HUDEP-2 (cell line): ENCODE measurements around the gene WRAP73.

ENCODE experiments used
- DNase-seq, 76 experiments: peaks; one replicate each; lab custom pipeline; 2025; ENCODE audit not compliant: unreplicated experiment in 76 of 76; lab: John Stamatoyannopoulos, UW

The WRAP73 gene

GRCh38 chr1:3617806-3618345 lies 32.0 kb downstream of the WRAP73 start:
- no peak for DNase-seq

GRCh38 chr1:3616861-3617260 lies 33.0 kb downstream of the WRAP73 start:
- no peak for DNase-seq

DNA sequence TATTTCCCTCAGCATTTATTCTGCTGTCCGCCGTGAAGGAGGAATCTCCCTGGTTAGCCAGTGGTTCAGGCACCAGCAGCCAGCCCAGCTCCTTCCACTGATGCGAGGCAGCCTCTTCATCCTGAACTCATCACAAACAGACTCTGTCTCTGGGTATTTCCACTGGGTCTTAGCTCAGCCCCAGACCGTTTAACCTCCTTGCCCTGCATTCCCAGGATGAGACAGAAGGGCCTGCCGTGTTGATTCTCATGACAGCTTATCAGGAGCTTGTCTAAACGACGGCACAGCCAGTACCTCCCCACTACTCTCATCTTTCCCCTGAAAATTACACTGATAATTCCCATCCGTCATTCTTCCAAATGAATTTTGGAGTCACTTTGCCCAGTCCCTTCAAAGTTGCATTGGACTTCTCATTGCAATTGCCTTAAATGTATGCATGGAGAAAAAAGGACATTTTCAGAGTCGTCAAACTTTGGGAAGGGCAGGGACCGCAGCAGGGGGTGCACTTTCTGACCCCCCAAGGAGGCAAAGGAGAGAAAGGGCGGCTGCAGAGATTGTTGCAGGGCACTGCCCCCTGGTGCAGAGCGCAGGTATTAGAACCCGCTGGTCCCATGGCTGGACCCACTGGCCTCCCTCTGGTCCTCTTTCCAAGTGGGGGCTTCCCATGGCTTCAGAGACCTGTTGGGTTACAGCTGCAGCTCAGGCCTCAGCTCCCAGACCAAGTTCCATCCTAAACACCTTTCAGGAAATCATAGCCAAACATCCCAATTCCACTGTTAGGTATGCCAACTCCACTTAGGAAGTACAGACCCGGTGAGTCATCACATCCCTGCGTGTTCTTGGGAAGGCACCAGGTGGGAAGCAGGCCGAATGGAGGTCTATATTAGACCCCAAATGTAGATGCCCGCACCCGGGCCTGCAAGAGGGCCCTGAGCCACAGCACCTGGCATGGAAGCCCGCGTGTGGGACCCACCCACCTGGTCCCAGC lies 34.9 kb downstream of the WRAP73 start:
- peak in 4 of 76 experiments; percentile 3 to 11 (median 9) for DNase-seq

DNA sequence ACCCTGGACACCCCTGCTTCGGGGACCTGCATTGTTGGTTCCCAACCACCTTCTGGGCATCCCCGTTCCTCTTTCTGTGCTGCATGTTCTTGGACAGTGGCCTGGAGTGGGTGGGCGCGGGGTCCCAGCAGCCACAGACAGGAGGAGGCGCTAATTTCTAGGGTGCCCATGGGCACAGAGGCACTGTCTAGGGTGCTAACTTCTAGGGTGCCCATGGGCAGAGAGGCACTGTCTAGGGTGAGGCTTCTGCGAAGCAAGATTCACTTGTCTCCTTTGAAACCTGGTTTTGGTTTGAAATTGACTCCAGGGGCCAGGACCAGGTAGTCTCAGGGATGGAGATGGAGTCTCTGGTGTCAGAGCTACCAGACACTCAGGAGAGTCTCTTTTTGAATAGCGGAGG lies 37.8 kb downstream of the WRAP73 start:
- DNase-seq = peak in 1 of 76 experiments; percentile 1

GRCh38 chr1:3611170-3612019 lies 38.5 kb downstream of the WRAP73 start, which contains the start of gene MEGF6:
Gene MEGF6 (minus strand): TSS chr1:3611508. CDS start chr1:3611268, 240 bp downstream.
- DNase-seq = peak in 16 of 76 experiments; percentile 2 to 33 (median 13)

DNA sequence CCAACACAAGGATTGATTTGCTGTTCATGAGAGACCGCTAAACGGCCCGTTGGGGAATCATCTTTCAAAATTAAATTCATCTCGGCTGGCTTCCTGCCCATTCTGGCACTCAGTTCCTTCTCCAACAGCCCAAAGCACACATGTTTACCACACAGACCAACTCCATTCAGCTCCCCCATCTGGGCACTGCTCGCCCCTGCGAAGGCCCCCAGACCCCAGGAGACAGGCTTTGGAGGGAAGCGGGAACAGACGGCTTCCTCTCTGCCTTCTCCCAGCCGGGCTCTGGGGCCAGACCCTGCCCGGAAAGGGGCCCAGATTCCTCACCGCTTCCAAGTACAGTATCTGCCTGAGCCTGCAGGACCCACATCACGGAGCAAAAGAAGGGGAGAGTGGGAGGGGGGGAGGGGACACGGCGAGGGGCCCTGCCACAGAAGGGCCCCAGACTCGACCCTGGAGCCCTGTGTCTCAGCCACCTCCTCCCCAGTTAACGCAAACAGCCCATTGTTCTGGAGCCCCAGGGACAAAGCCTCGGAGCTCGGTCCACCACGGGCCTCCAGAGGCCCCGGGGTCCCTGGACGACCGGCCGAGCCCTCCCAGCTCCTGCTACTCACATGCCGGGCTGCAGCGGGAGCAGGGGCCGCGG lies 39.3 kb downstream of the WRAP73 start:
- no peak for DNase-seq

- DNase-seq = no peak
These were observed 40.0 kb downstream of the WRAP73 start for GRCh38 chr1:3609769-3610526.

- no peak for DNase-seq
These were observed 40.7 kb downstream of the WRAP73 start for GRCh38 chr1:3609016-3609768.

- DNase-seq = no peak
These were observed 41.7 kb downstream of the WRAP73 start for GRCh38 chr1:3608154-3608553.

DNA sequence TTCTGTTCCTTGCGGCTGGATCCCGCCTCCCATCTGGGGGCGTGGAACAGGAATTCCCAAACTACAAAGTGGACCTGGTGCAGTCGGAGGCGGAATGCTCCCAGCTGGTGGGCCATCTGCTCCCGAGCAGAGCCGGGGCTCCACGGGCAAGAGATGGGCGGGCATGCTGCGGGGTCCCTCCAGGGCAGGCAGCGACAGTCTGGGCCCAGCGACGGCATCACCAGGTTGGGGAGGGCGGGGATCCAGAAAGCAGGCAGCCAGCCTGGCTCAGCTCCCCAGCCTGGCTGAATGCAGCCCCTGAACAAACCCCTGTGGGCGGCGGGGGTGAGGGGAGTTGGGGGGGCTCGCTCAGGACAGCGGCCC lies 42.2 kb downstream of the WRAP73 start:
- DNase-seq = no peak

GRCh38 chr1:3606779-3607702 lies 42.9 kb downstream of the WRAP73 start:
- no peak for DNase-seq

DNA sequence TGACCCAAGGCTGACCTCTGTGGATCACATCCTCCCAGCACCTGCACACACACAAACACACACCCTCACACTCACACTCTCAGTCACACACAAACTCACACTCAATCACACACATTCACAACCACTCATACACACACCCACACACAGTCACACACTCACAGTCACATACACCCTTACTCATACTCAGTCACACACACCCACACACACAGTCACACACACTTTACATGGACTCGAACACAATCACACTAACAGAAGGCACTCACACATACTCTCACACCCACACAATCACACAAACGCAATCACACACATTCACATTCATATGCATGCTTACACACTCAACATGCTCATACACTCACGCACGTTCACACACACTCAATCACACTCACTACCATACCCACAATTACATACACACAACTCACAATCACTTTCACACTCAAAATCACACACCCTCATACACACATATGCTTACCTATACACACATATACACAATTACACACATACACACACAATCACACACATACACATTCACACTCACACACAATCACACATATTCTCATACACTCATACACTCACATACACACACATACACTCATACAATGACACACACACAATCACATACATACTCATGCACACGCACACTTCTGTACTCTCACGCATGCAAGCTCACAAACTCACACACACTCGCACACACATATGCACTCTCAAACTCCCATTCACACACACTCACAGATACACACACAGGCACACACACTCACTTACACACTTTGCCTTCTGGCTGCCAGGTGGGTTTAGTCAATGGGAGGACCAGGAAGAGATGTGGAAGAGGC lies 44.7 kb downstream of the WRAP73 start:
- no peak for DNase-seq

DNA sequence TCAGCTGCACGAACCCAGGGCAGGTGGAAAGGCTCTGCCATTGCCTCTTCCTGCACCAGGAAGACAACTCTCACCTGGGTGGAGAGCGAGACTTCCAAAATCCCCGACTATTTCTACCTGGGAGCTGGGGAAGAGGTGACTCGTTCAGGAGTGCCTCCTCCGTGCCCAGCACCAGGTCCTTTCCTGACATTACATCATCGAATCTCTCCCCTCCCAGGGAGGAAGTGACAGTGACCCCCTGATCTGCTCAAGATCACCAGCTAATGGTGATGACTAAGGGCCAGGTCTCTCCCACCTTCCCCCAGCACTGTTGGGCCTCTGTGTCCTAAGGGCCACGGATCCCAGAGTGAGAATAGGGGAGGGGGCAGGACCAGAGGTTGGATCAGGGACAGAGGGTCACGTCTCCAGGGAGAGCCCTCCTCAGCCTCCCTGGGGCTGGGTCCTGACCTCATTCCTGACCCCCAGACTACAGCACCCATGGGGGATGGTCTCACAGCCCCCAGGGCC lies 45.4 kb downstream of the WRAP73 start:
- DNase-seq = no peak

- no peak for DNase-seq
These were observed 46.1 kb downstream of the WRAP73 start for GRCh38 chr1:3603571-3604467.

- DNase-seq = no peak
These were observed 46.7 kb downstream of the WRAP73 start for GRCh38 chr1:3603156-3603555.

- no peak for DNase-seq
These were observed 47.5 kb downstream of the WRAP73 start for GRCh38 chr1:3602375-3602774.
